Renal pelvis (tissue), 4 donors: ENCODE data around the gene BICD1. TPM values are rescaled to one million over a fixed set of nuclear protein-coding genes. Genes with fewer than 3 reads are reported as not detected.

Experiments
- DNase-seq: peaks from one replicate; pipeline ENCODE4 v3.0.0-alpha.2; 2013
- polyA plus RNA-seq, 3 donors: library from polyadenylated mRNA; unstranded; fragments of 120-200 nt; gene quantifications; one replicate each; pipeline ENCODE4 v1.2.1, GENCODE V29; 2013; ENCODE audit not compliant: insufficient read length in 3 of 3

The BICD1 gene
- polyA plus RNA-seq, 3 donors, result 20.2 to 22.4 (median 22.0) TPM

GRCh38 chr12:32400114-32400672, 293.5 kb downstream of the BICD1 start:
- peak; percentile 35 for DNase-seq

- DNase-seq, result no peak
Observed at GRCh38 chr12:32400866-32401265, 294.2 kb downstream of the BICD1 start.

GRCh38 chr12:32402170-32402569, 295.5 kb downstream of the BICD1 start:
- no peak for DNase-seq

- DNase-seq, result no peak
Observed at GRCh38 chr12:32402946-32403345, 296.3 kb downstream of the BICD1 start.

GRCh38 chr12:32407795-32408194, 301.1 kb downstream of the BICD1 start:
- DNase-seq, result no peak

- no peak for DNase-seq
Observed at GRCh38 chr12:32413412-32413811, 306.8 kb downstream of the BICD1 start.

- DNase-seq, result no peak
Observed at GRCh38 chr12:32418221-32418620, 311.6 kb downstream of the BICD1 start.

- DNase-seq, result no peak
Observed at GRCh38 chr12:32418903-32419519, 312.4 kb downstream of the BICD1 start.

- no peak for DNase-seq
Observed at GRCh38 chr12:32419520-32419960, 312.9 kb downstream of the BICD1 start.

- no peak for DNase-seq
Observed at GRCh38 chr12:32420356-32420755, 313.7 kb downstream of the BICD1 start.

- no peak for DNase-seq
Observed at GRCh38 chr12:32423559-32423958, 316.9 kb downstream of the BICD1 start.

- no peak for DNase-seq
Observed at GRCh38 chr12:32431025-32431424, 324.4 kb downstream of the BICD1 start.

Other genes starting within 250 kb of the BICD1 start
- 10 to 100 TPM; 44.7 to 52.3 (median 50.7) TPM for gene RESF1, start 147.4 kb upstream of the BICD1 start, polyA plus RNA-seq